Astrocyte (in vitro differentiated cells and primary cell): ENCODE results near the gene CD58.

ENCODE experiments used
- CTCF ChIP-seq: IDR thresholded peaks from 2 replicates; pipeline ENCODE4 v1.5.1; 2011; ENCODE audit warnings: low read depth, mild to moderate bottlenecking, inconsistent platforms, low read length, moderate library complexity; ENCODE audit not compliant: insufficient read depth
- EZH2 ChIP-seq: IDR thresholded peaks from 2 replicates; pipeline ENCODE4 v1.6.1; 2012; ENCODE audit warnings: mild to moderate bottlenecking, low read length, inconsistent platforms; ENCODE audit not compliant: insufficient read depth

GRCh38 chr1:116561563-116561962 lies 9.3 kb downstream of the CD58 start:
- TF ChIP-seq CTCF (no peak), EZH2 (no peak)
